ENCODE results near the gene GSTT4. TPM values are rescaled to one million over a fixed set of nuclear protein-coding genes. Genes with fewer than 3 reads are reported as not detected.

The GSTT4 gene
- total and polyA plus RNA-seq, 2 of the 13 experiments (the other 11 are each of a cell fraction or from before 2014, with no cell fraction given) = 0.59 to 0.62 TPM

- no peaks in the 10 kb centered on the region for H3K79me2 ChIP-seq (ENCODE audit: insufficient read depth, low read length)
- no peak overlapping the region for H3K4me3 ChIP-seq (replicated peaks in 1 of 3; ENCODE audit: insufficient read depth in 1 of 3, low read depth in 2 of 3, low read length in 3 of 3)
- no peak overlapping the region for H3K4me2 ChIP-seq (ENCODE audit: low read depth, low read length)
- WGBS (ENCODE audit: low lambda C conversion rate) = 90% methylated on average over 2 of the region's 3 CpGs
- ChIA-PET CTCF (ENCODE audit: low intra/inter-chr PET ratio, low total read pairs) (no interaction called here), POLR2A (no interaction called here)
- in situ Hi-C loops (cut with HindIII; ENCODE audit: extremely low pct_ligation_motif_present, low pct_unique_long_range_greater_than_20kb) = no loop called here
- no peak for ATAC-seq
- H3K27ac ChIP-seq (ENCODE audit: extremely low read length, insufficient read depth, low read length) = no peak overlapping the region
- H2AFZ ChIP-seq (ENCODE audit: low read length) = no peak overlapping the region
- no peaks in the 10 kb centered on the region for H4K20me1 ChIP-seq (ENCODE audit: insufficient read depth, low read length)
- FAIRE-seq = no peak
- H3K4me1 ChIP-seq (ENCODE audit: insufficient read depth, low read length) = 0 out of 2 replicates have a peak, but pooled peaks cover 7% of the 10 kb centered on the region
- no peaks in the 10 kb centered on the region for H3K9me3 ChIP-seq (ENCODE audit: low read length)
- no peak overlapping the region for H3K9ac ChIP-seq (ENCODE audit: insufficient read depth, low read depth, low read length)
- peaks cover 48 to 84% of the 10 kb centered on the region in 2 experiments for H3K36me3 ChIP-seq (replicated peaks in 1 of 2; ENCODE audit: control insufficient read depth in 1 of 2, insufficient read depth in 2 of 2, low read length in 2 of 2)
- intact Hi-C loops (cut with micrococcal nuclease; ENCODE audit: unreplicated experiment) = no loop called here
- DNase-seq (ENCODE audit: low spot score) = no peak
- TF ChIP-seq, protein P1, sequence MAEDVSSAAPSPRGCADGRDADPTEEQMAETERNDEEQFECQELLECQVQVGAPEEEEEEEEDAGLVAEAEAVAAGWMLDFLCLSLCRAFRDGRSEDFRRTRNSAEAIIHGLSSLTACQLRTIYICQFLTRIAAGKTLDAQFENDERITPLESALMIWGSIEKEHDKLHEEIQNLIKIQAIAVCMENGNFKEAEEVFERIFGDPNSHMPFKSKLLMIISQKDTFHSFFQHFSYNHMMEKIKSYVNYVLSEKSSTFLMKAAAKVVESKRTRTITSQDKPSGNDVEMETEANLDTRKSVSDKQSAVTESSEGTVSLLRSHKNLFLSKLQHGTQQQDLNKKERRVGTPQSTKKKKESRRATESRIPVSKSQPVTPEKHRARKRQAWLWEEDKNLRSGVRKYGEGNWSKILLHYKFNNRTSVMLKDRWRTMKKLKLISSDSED (CRISPR knock-in tag; IDR thresholded peaks at IDR 0.05) = no peak
- TF ChIP-seq ZNF672 (CRISPR knock-in tag; IDR thresholded peaks at IDR 0.05) = no peak
- TF ChIP-seq GABPB1 (CRISPR knock-in tag; IDR thresholded peaks at IDR 0.05) = no peak
- TF ChIP-seq, protein P2, sequence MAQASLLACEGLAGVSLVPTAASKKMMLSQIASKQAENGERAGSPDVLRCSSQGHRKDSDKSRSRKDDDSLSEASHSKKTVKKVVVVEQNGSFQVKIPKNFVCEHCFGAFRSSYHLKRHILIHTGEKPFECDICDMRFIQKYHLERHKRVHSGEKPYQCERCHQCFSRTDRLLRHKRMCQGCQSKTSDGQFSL (CRISPR knock-in tag; IDR thresholded peaks at IDR 0.05) = no peak
- TF ChIP-seq YEATS4 (CRISPR knock-in tag; IDR thresholded peaks at IDR 0.05; ENCODE audit: borderline replicate concordance) = no peak
- no TSS peak for BruUV-seq (replicated peaks)
- H3K27me3 ChIP-seq (ENCODE audit: control insufficient read depth in 1 of 2, insufficient read depth in 2 of 2, low read length in 2 of 2) = no peaks in the 10 kb centered on the region
Observed at GRCh38 chr22:24054356-24054755, 49.1 kb upstream of the GSTT4 start.

DNA sequence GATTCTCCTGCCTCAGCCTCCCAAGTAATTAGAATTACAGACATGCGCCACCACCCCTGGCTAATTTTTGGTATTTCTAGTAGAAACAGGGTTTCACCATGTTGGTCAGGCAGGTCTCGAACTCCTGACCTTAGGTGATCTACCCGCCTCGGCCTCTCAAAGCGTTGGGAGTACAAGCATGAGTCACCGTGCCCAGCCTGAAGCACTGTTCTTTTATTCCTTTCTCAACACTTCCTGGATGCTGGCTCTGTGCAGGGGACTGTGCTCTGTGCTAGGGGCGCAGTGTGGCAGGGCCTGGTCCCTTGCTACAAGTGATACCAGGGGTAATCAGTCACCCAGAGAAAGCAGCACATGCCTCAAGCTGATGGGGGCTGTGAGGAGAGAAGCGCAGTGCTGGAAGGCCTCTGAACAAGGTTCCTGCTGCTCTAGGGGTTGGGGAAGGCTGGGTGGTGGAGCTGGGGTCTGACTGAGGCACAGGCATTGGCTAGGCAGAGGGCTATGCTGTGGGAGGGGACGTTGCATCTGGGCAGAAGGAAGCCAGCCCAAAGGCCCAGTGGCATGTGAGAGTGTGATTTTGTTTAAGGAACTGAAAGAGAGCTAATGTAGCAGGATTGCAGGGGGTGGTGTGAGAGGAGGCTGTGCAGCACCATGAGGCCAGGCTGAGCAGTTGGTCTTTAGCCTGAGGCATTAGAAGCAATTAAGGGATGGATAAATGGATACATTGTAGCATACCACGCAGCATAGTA is 48.4 kb upstream of the GSTT4 start:
- no peak overlapping the region for H3K27ac ChIP-seq (ENCODE audit: extremely low read length, insufficient read depth, low read length)
- FAIRE-seq (no peak), DNase-seq (ENCODE audit: low spot score) (no peak), ATAC-seq (no peak)
- H3K9ac ChIP-seq (ENCODE audit: insufficient read depth, low read depth, low read length) = no peak overlapping the region
- no peaks in the 10 kb centered on the region for H3K79me2 ChIP-seq (ENCODE audit: insufficient read depth, low read length)
- intact Hi-C loops (cut with micrococcal nuclease; ENCODE audit: unreplicated experiment) (no loop called here), in situ Hi-C loops (cut with HindIII; ENCODE audit: extremely low pct_ligation_motif_present, low pct_unique_long_range_greater_than_20kb) (no loop called here)
- no peak overlapping the region for H2AFZ ChIP-seq (ENCODE audit: low read length)
- H4K20me1 ChIP-seq (ENCODE audit: insufficient read depth, low read length) = no peaks in the 10 kb centered on the region
- H3K36me3 ChIP-seq (replicated peaks in 1 of 2; ENCODE audit: control insufficient read depth in 1 of 2, insufficient read depth in 2 of 2, low read length in 2 of 2) = peaks cover 46 to 84% of the 10 kb centered on the region in 2 experiments
- ChIA-PET CTCF (ENCODE audit: low intra/inter-chr PET ratio, low total read pairs) (no interaction called here), POLR2A (no interaction called here)
- H3K4me3 ChIP-seq (replicated peaks in 1 of 3; ENCODE audit: insufficient read depth in 1 of 3, low read depth in 2 of 3, low read length in 3 of 3) = no peak overlapping the region
- BruUV-seq (replicated peaks) = no TSS peak
- H3K4me2 ChIP-seq (ENCODE audit: low read depth, low read length) = no peak overlapping the region
- H3K27me3 ChIP-seq (ENCODE audit: control insufficient read depth in 1 of 2, insufficient read depth in 2 of 2, low read length in 2 of 2) = no peaks in the 10 kb centered on the region
- 0 out of 2 replicates have a peak, but pooled peaks cover 7% of the 10 kb centered on the region for H3K4me1 ChIP-seq (ENCODE audit: insufficient read depth, low read length)
- WGBS (ENCODE audit: low lambda C conversion rate) = 95% methylated on average over 10 of the region's 10 CpGs
- no peaks in the 10 kb centered on the region for H3K9me3 ChIP-seq (ENCODE audit: low read length)
- TF ChIP-seq, protein P3, sequence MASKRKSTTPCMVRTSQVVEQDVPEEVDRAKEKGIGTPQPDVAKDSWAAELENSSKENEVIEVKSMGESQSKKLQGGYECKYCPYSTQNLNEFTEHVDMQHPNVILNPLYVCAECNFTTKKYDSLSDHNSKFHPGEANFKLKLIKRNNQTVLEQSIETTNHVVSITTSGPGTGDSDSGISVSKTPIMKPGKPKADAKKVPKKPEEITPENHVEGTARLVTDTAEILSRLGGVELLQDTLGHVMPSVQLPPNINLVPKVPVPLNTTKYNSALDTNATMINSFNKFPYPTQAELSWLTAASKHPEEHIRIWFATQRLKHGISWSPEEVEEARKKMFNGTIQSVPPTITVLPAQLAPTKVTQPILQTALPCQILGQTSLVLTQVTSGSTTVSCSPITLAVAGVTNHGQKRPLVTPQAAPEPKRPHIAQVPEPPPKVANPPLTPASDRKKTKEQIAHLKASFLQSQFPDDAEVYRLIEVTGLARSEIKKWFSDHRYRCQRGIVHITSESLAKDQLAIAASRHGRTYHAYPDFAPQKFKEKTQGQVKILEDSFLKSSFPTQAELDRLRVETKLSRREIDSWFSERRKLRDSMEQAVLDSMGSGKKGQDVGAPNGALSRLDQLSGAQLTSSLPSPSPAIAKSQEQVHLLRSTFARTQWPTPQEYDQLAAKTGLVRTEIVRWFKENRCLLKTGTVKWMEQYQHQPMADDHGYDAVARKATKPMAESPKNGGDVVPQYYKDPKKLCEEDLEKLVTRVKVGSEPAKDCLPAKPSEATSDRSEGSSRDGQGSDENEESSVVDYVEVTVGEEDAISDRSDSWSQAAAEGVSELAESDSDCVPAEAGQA (IDR thresholded peaks at IDR 0.05; ENCODE audit: low read depth) = no peak
- TF ChIP-seq, protein P3 (CRISPR knock-in tag; IDR thresholded peaks at IDR 0.05; ENCODE audit: borderline replicate concordance) = no peak
- TF ChIP-seq, protein P4, sequence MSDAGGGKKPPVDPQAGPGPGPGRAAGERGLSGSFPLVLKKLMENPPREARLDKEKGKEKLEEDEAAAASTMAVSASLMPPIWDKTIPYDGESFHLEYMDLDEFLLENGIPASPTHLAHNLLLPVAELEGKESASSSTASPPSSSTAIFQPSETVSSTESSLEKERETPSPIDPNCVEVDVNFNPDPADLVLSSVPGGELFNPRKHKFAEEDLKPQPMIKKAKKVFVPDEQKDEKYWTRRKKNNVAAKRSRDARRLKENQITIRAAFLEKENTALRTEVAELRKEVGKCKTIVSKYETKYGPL (CRISPR knock-in tag; IDR thresholded peaks at IDR 0.05) = no peak

Data from HepG2 (cell line).